Measurements from ENCODE around the gene ABCC1.

The ABCC1 gene

DNA sequence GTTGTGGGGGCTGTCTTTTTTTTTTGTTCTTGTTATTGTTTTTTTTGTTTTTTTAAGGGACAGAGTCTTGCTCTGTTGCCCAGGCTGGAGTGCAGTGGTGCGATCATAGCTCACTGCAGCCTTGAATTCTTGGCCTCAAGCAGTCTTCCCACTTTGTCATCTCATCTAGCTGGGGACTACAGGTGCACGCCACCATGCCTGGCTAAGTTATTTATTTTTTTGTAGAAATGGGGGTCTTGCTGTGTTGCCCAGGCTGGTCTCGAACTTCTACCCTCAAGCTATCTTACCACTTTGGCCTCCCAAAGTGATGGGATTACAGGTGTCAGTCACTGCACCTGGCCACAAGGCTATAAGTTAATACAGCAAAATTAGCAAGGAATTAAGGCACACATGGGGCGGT is 101.7 kb downstream of the ABCC1 start:
- H4K20me1 ChIP-seq, result no peaks in the 10 kb centered on the region
- H3K9me3 ChIP-seq, result no peaks in the 10 kb centered on the region
- no peak for TF ChIP-seq Cebpa-rat (IDR thresholded peaks at IDR 0.05)
- H3K4me3 ChIP-seq, result no peak overlapping the region
- no peak overlapping the region for H3K27ac ChIP-seq
- no peaks in the 10 kb centered on the region for H3K27me3 ChIP-seq
- H3K4me1 ChIP-seq, result peaks cover 22% of the 10 kb centered on the region; the same call in 1 of the 2 replicates
- H3K4me2 ChIP-seq, result no peak overlapping the region
- peaks cover 100% of the 10 kb centered on the region for H3K36me3 ChIP-seq
- H3K9ac ChIP-seq, result no peak overlapping the region

DNA sequence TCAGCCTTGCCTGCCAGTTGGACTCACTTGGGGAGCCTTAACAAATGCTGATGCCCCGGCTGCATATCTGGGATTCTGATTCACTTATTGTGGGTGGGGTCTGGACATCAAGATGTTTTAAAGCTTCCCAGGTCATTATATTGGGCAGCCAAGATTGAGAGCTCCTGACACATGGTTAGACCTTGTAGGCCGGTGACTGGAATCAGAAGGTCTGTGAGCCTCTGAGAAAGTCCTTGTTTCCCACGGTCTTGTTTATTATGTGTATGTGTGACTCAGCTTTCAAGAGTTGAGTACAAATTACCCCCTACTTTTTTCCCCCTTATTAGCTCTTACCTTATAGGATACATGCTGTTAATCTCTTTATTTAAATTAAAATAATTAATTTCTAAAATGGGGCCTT is 103.5 kb downstream of the ABCC1 start:
- peaks cover 22% of the 10 kb centered on the region; the same call in 1 of the 2 replicates for H3K4me1 ChIP-seq
- no peak overlapping the region for H3K4me2 ChIP-seq
- no peak for TF ChIP-seq Cebpa-rat (IDR thresholded peaks at IDR 0.05)
- no peaks in the 10 kb centered on the region for H4K20me1 ChIP-seq
- H3K9me3 ChIP-seq, result no peaks in the 10 kb centered on the region
- H3K27me3 ChIP-seq, result no peaks in the 10 kb centered on the region
- H3K36me3 ChIP-seq, result peaks cover 100% of the 10 kb centered on the region
- no peak overlapping the region for H3K4me3 ChIP-seq
- no peak overlapping the region for H3K9ac ChIP-seq
- no peak overlapping the region for H3K27ac ChIP-seq

DNA sequence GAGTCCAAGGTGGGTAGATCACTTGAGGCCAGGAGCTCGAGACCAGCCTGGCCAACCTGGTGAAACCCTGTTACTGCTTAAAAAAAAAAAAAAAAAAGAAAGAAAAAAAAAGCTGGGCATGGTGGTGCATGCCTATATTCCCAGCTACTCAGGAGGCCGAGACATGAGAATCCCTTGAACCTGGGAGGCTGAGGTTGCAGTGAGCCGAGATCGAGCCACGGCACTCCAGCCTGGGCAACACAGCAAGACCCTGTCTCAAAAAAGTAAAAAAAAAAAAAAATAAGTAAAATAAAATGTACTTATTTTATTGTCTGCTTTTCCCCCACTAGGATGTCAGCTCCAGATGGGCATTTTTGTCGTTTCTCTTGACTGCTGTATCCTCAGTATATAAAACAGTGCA is 107.7 kb downstream of the ABCC1 start:
- H3K4me1 ChIP-seq, result peaks cover 29% of the 10 kb centered on the region
- no peaks in the 10 kb centered on the region for H3K9me3 ChIP-seq
- H3K9ac ChIP-seq, result no peak overlapping the region
- no peak for TF ChIP-seq Cebpa-rat (IDR thresholded peaks at IDR 0.05)
- no peak overlapping the region for H3K4me3 ChIP-seq
- no peaks in the 10 kb centered on the region for H4K20me1 ChIP-seq
- peaks cover 93% of the 10 kb centered on the region for H3K36me3 ChIP-seq
- H3K27ac ChIP-seq, result no peak overlapping the region
- H3K4me2 ChIP-seq, result no peak overlapping the region
- no peaks in the 10 kb centered on the region for H3K27me3 ChIP-seq

DNA sequence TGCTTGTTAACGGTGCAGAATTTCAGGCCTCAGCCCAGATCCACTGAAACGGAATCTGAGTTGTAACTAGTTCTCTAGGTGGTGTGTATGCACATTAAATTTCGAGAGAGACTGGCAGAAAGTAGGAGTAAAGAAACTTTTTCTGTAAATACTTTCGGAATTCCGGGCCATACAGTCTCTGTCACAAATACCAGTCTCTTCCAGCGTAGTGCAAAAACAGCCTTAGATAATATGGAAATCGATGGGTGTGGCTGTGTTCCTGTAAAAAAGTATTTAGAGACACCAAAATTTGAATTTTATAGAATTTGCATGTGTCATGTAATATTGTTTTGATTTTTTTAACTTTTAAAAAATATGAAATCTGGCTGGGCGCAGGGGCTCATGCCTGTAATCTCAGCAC is 109.7 kb downstream of the ABCC1 start:
- peaks cover 88% of the 10 kb centered on the region for H3K36me3 ChIP-seq
- no peak overlapping the region for H3K9ac ChIP-seq
- no peak for TF ChIP-seq Cebpa-rat (IDR thresholded peaks at IDR 0.05)

DNA sequence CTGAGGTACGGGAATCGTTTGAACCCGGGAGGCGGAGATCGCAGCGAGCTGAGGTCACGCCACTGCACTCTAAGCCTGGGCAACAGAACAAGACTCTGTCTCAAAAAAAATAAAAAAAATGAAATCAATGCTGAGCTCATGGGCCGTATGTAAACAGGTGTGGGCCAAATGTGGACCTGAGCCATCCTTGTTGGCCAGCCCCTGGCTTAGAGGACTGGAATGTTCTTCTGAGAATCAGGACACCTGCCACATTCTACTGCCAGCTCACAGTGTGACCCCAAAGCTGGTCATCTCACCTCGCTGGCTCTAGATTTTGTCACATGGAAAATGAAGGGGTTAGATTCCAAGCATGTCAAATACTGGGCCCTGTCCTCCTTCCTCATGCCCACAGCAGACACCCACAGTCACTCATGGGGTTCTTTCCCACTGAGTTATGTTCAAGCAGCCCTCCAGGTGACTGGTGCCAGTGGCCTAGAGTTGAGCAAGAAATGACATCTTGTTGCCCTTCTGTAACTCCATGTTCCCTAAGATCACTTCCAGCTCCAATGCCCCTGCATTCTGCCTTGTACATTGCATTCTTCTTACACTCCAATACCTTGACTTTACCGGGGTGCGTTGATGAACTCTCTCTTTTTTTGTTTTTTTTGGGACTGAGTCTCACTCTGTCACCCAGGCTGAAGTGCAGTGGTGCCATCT is 110.6 kb downstream of the ABCC1 start:
- H3K27ac ChIP-seq, result peak overlapping the region; percentile 24; the same call in 1 of the 2 replicates

More for the DNA sequence above, 109.7 kb downstream of the ABCC1 start:
- Histone ChIP-seq H3K27ac (no peak overlapping the region), H3K4me1 (peaks cover 49% of the 10 kb centered on the region), H4K20me1 (peaks cover 8% of the 10 kb centered on the region; the same call in 1 of the 2 replicates), H3K9me3 (no peaks in the 10 kb centered on the region), H3K4me2 (no peak overlapping the region), H3K4me3 (no peak overlapping the region), H3K27me3 (no peaks in the 10 kb centered on the region)

DNA sequence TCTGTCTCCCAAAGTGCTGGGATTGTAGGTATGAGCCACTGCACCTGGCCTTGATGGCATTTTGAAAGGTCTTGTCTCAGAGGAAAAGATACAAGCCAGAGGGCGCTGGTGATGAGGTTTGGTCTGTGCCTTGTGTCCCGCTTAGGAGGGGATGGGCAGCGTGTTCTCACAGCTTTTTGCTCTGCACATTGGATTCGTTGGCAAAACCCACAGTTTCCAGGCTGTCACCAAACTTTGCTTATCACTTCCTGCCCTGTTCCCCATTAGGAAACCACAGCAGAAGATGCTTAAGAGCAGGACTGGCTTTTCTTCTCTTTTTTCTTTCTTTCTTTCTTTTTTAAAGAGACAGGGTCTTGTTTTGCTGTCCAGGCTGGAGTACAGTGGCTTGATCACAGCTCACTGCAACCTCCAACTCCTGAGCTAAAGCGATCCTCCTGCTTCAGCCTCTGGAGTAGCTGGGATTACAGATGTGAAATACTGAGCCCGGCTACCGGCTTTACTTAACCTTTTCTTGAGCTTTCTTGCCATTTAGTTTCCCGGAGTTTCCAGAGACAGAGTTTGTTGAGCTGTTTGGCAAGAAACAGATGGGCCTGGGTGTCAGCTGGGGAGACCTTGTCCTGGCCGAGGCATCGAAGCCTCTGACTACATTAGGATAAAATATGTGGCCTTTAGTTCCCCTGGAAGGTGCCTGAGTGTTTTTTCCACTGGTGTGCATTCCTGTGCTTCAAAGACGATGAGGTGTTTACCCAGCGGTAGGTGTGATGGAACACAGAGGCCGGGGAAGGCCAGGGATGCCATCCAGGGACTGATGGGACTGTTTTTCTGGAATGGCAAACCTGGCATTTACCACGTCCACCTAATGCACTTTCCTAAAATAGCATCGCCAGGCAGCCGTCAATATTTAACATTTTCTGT is 112.9 kb downstream of the ABCC1 start:
- Histone ChIP-seq H3K36me3 (peaks cover 88% of the 10 kb centered on the region), H3K9ac (peak overlapping the region; percentile 54; the same call in 1 of the 2 replicates), H3K9me3 (no peaks in the 10 kb centered on the region; the same call in 1 of the 2 replicates), H4K20me1 (peaks cover 9% of the 10 kb centered on the region; the same call in 1 of the 2 replicates), H3K4me3 (no peak overlapping the region), H3K27ac (peak overlapping the region; percentile 79), H3K27me3 (no peaks in the 10 kb centered on the region), H3K4me2 (peak overlapping the region; percentile 81), H3K4me1 (peaks cover 53% of the 10 kb centered on the region)
- no peak for TF ChIP-seq Cebpa-rat (IDR thresholded peaks at IDR 0.05)

More for the DNA sequence above, 110.6 kb downstream of the ABCC1 start:
- H3K9ac ChIP-seq, result no peak overlapping the region
- no peaks in the 10 kb centered on the region for H3K27me3 ChIP-seq
- H4K20me1 ChIP-seq, result peaks cover 9% of the 10 kb centered on the region; the same call in 1 of the 2 replicates
- H3K4me1 ChIP-seq, result peaks cover 48% of the 10 kb centered on the region
- no peaks in the 10 kb centered on the region for H3K9me3 ChIP-seq
- no peak overlapping the region for H3K4me3 ChIP-seq
- TF ChIP-seq Cebpa-rat (IDR thresholded peaks at IDR 0.05), result no peak
- H3K4me2 ChIP-seq, result peak overlapping the region; percentile 81
- peaks cover 88% of the 10 kb centered on the region for H3K36me3 ChIP-seq

DNA sequence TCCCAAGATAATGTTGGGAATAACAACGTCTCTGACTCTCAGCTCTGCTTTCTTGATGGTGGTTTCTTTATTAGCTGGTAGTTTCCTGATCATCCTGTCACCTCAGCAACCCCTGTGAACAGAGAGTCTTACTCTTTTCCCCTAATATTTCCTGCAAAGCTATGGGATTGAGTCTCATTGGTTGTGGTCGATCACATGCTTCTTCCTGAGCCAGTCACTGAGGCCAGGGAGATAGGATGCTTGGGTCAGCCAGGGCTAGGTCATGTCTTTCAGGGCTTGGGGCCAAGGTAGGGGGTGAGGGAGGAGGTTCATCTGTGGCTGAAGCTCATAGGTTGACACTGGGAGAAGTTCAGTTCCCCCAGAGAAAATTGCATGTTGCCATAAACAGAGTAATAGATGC is 114.3 kb downstream of the ABCC1 start:
- no peaks in the 10 kb centered on the region; the same call in 1 of the 2 replicates for H3K9me3 ChIP-seq
- no peak overlapping the region for H3K4me3 ChIP-seq
- no peak overlapping the region for H3K9ac ChIP-seq
- H4K20me1 ChIP-seq, result peaks cover 9% of the 10 kb centered on the region; the same call in 1 of the 2 replicates
- no peaks in the 10 kb centered on the region for H3K27me3 ChIP-seq
- no peak for TF ChIP-seq Cebpa-rat (IDR thresholded peaks at IDR 0.05)
- H3K27ac ChIP-seq, result 0 out of 2 replicates have a peak overlapping the region, but pooled peaks have one; percentile 42
- peaks cover 61% of the 10 kb centered on the region for H3K4me1 ChIP-seq
- H3K36me3 ChIP-seq, result peaks cover 88% of the 10 kb centered on the region
- H3K4me2 ChIP-seq, result peak overlapping the region; percentile 81

DNA sequence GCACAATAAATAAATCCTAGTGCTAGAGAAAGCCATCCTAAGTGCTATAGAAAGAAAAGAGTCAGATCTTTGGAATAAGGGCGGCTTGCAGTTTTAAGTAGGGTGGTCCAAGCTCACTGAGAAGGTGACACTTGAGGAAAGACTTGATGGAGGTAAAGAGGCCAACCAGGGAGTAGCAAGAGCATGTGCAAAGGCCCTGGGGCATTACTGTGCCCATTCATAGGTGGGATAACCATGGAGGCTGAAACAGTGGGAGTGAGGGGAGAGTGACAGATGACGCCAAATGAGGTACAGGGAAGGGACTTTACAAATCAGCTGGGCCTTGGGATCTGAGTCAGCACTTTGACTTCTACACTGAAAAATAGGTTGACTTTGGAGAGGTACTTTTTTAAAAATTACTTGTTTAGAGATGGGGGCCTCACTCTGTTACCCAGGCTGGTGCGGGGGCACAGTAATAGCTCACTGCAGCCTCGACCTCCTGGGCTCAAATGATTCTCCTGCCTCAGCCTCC is 115.5 kb downstream of the ABCC1 start:
- Histone ChIP-seq H3K27ac (no peak overlapping the region), H3K27me3 (no peaks in the 10 kb centered on the region), H4K20me1 (peaks cover 9% of the 10 kb centered on the region; the same call in 1 of the 2 replicates), H3K9ac (no peak overlapping the region), H3K4me3 (no peak overlapping the region), H3K9me3 (no peaks in the 10 kb centered on the region; the same call in 1 of the 2 replicates), H3K4me2 (no peak overlapping the region), H3K4me1 (peaks cover 62% of the 10 kb centered on the region), H3K36me3 (peaks cover 88% of the 10 kb centered on the region)
- TF ChIP-seq Cebpa-rat (IDR thresholded peaks at IDR 0.05), result no peak

DNA sequence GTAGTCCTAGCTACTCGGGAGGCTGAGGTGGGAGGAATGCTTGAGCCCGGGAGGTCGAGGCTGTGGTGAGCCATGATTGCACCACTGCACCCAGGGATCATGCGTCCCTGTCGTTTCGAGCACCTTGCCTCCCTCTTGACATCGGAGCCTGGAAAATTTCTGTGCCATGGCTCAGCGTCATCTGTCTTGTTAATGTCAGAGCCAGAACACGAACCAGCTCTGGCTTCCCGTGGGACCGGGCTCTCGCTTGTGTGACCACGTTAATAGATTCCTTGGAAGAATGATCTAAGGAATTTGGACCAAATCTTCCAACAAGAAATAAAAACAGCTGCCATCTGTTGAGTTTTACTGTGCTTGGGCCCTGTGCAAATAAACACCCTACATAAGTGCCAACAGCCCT is 117.7 kb downstream of the ABCC1 start:
- no peak overlapping the region for H3K9ac ChIP-seq
- peaks cover 62% of the 10 kb centered on the region for H3K4me1 ChIP-seq
- no peak overlapping the region for H3K4me2 ChIP-seq
- H4K20me1 ChIP-seq, result peaks cover 18% of the 10 kb centered on the region; the same call in 1 of the 2 replicates
- peaks cover 79% of the 10 kb centered on the region for H3K36me3 ChIP-seq
- 0 out of 2 replicates have a peak overlapping the region, but pooled peaks have one; percentile 1 for H3K27ac ChIP-seq
- H3K27me3 ChIP-seq, result no peaks in the 10 kb centered on the region
- no peaks in the 10 kb centered on the region; the same call in 1 of the 2 replicates for H3K9me3 ChIP-seq
- TF ChIP-seq Cebpa-rat (IDR thresholded peaks at IDR 0.05), result no peak
- H3K4me3 ChIP-seq, result no peak overlapping the region

Measured in BLaER1 (cell line).